DND-41 (cell line): ENCODE data around the gene ADRA2B.

Experiments used
- ATAC-seq: fragments of 200-7000 bp; cut with Tn5 transposase; 3 replicates; pipeline ENCODE4 v1.9.1; 2021; ENCODE audit warnings: low read depth; ENCODE audit not compliant: insufficient read depth
- DNase-seq: peaks from one replicate; pipeline ENCODE4 v3.0.0-alpha.2; 2020
- H2AFZ ChIP-seq: 2 replicates; pipeline ENCODE4 v1.6.0; 2012; ENCODE audit warnings: low read depth, low read length
- H3K27ac ChIP-seq: 2 replicates; pipeline ENCODE4 v1.5.1; 2012; ENCODE audit warnings: low read length, inconsistent platforms
- H3K27me3 ChIP-seq: fragments of 200-600 bp; sonication (generic); 2 replicates; pipeline ENCODE4 v1.6.0; 2012; ENCODE audit warnings: low read length, mild to moderate bottlenecking, inconsistent platforms; ENCODE audit not compliant: insufficient read depth, poor library complexity
- H3K36me3 ChIP-seq: 2 replicates; pipeline ENCODE4 v1.5.1; 2012; ENCODE audit warnings: low read length, inconsistent platforms; ENCODE audit not compliant: insufficient read depth
- H3K4me1 ChIP-seq: 2 replicates; pipeline ENCODE4 v1.5.1; 2012; ENCODE audit warnings: mild to moderate bottlenecking, low read length; ENCODE audit not compliant: insufficient read depth
- H3K4me2 ChIP-seq: 2 replicates; pipeline ENCODE4 v1.6.0; 2012; ENCODE audit warnings: mild to moderate bottlenecking, moderate library complexity, low read length, inconsistent platforms; ENCODE audit not compliant: insufficient read depth
- H3K4me3 ChIP-seq, 2 experiments: fragments of 200-600 bp in 1 of 2; shearing (Covaris generic) in 1 of 2; 2 replicates each; pipeline ENCODE4 v1.5.1; 2012 to 2016; ENCODE audit warnings: inconsistent platforms in 2 of 2, low read length in 2 of 2, mild to moderate bottlenecking in 2 of 2, low read depth in 1 of 2, moderate library complexity in 1 of 2
- H3K79me2 ChIP-seq: 2 replicates; pipeline ENCODE4 v1.6.0; 2012; ENCODE audit warnings: low read length, inconsistent platforms; ENCODE audit not compliant: insufficient read depth
- H3K9ac ChIP-seq: 2 replicates; pipeline ENCODE4 v1.6.0; 2012; ENCODE audit warnings: low read depth, mild to moderate bottlenecking, inconsistent platforms, low read length, moderate library complexity
- H3K9me3 ChIP-seq: 2 replicates; pipeline ENCODE4 v1.5.1; 2012; ENCODE audit warnings: low read length, moderate library complexity, mild to moderate bottlenecking, inconsistent platforms; ENCODE audit not compliant: insufficient read depth, severe bottlenecking
- H4K20me1 ChIP-seq: 2 replicates; pipeline ENCODE4 v1.6.0; 2012; ENCODE audit warnings: low read length; ENCODE audit not compliant: insufficient read depth
- CTCF ChIP-seq: IDR thresholded peaks from 2 replicates; pipeline ENCODE4 v1.5.1; 2012; ENCODE audit warnings: borderline replicate concordance, low read length, moderate library complexity, mild to moderate bottlenecking; ENCODE audit not compliant: poor library complexity, severe bottlenecking; ENCODE audit errors: extremely low read depth
- EZH2 ChIP-seq: IDR thresholded peaks from 3 replicates; pipeline ENCODE4 v1.6.1; 2012; ENCODE audit warnings: borderline replicate concordance, low read depth, mild to moderate bottlenecking, moderate library complexity, low read length, inconsistent platforms; ENCODE audit not compliant: severe bottlenecking

Gene ADRA2B

GRCh38 chr2:96120091-96120720, 3.8 kb upstream of the ADRA2B start:
- TF ChIP-seq EZH2 (no peak), CTCF (no peak)
- H3K79me2 ChIP-seq, result no peaks in the 10 kb centered on the region
- H3K9ac ChIP-seq, result no peak overlapping the region
- H3K4me1 ChIP-seq, result no peaks in the 10 kb centered on the region
- H3K9me3 ChIP-seq, result no peaks in the 10 kb centered on the region
- no peak overlapping the region for H3K4me3 ChIP-seq
- H4K20me1 ChIP-seq, result no peaks in the 10 kb centered on the region
- no peak overlapping the region for H2AFZ ChIP-seq
- no peak overlapping the region for H3K4me2 ChIP-seq
- H3K27me3 ChIP-seq, result no peaks in the 10 kb centered on the region
- DNase-seq (no peak), ATAC-seq (no peak)
- no peak overlapping the region for H3K27ac ChIP-seq
- no peaks in the 10 kb centered on the region for H3K36me3 ChIP-seq

GRCh38 chr2:96119389-96119751, 3.0 kb upstream of the ADRA2B start:
- TF ChIP-seq EZH2, result no peak
- TF ChIP-seq CTCF, result no peak
- no peaks in the 10 kb centered on the region for H3K9me3 ChIP-seq
- no peak overlapping the region for H3K4me3 ChIP-seq
- no peak for ATAC-seq
- no peak overlapping the region for H3K27ac ChIP-seq
- H2AFZ ChIP-seq, result no peak overlapping the region
- no peak overlapping the region for H3K4me2 ChIP-seq
- no peaks in the 10 kb centered on the region for H3K27me3 ChIP-seq
- no peaks in the 10 kb centered on the region for H3K4me1 ChIP-seq
- H3K36me3 ChIP-seq, result no peaks in the 10 kb centered on the region
- H4K20me1 ChIP-seq, result no peaks in the 10 kb centered on the region
- H3K9ac ChIP-seq, result no peak overlapping the region
- H3K79me2 ChIP-seq, result no peaks in the 10 kb centered on the region
- no peak for DNase-seq

- no peaks in the 10 kb centered on the region for H3K79me2 ChIP-seq
- no peaks in the 10 kb centered on the region for H4K20me1 ChIP-seq
- no peak for ATAC-seq
- H3K4me2 ChIP-seq, result no peak overlapping the region
- H2AFZ ChIP-seq, result no peak overlapping the region
- TF ChIP-seq CTCF, result no peak
- TF ChIP-seq EZH2, result no peak
- DNase-seq, result no peak
- no peaks in the 10 kb centered on the region for H3K4me1 ChIP-seq
- H3K9me3 ChIP-seq, result no peaks in the 10 kb centered on the region
- no peaks in the 10 kb centered on the region for H3K36me3 ChIP-seq
- H3K4me3 ChIP-seq, result no peak overlapping the region
- no peak overlapping the region for H3K27ac ChIP-seq
- no peak overlapping the region for H3K9ac ChIP-seq
- H3K27me3 ChIP-seq, result no peaks in the 10 kb centered on the region
Observed at GRCh38 chr2:96118698-96119388, 2.5 kb upstream of the ADRA2B start.
